CD4-positive, alpha-beta T cell (primary cell): ENCODE measurements around the gene PIK3CD. TPM values are rescaled to one million over a fixed set of nuclear protein-coding genes. Genes with fewer than 3 reads are reported as not detected.
A peak's percentile ranks its signal among the peaks of the same experiment; 100 is the strongest.
"Not testable (repeated sequence)": the region's sequence is repeated elsewhere in the genome, so short reads cannot be mapped to it uniquely, and the experiment has no call there.

Source experiments
- ATAC-seq: fragments of 200-7000 bp; cut with Tn5 transposase; one replicate; pipeline ENCODE4 v1.10.0; 2022; ENCODE audit warnings: mild to moderate bottlenecking; ENCODE audit not compliant: poor library complexity
- CTCF ChIA-PET: fragments of 350-600 bp; sonication (Branson Sonifier 250); formaldehyde crosslinking; loops from one replicate; lab custom pipeline; 2021; ENCODE audit warnings: antibody characterized with exemption, inconsistent platforms; lab: Charles Lee
- POLR2A ChIA-PET: fragments of 350-600 bp; sonication (Branson Sonifier 250); formaldehyde crosslinking; loops from one replicate; lab custom pipeline; 2021; ENCODE audit warnings: antibody characterized with exemption, inconsistent platforms; lab: Charles Lee
- DNase-seq, 14 experiments: peaks; one replicate each; pipeline ENCODE4 v3.0.0-alpha.2; 2013 to 2020; ENCODE audit warnings: mixed read lengths in 2 of 14
- H3K27ac ChIP-seq, 2 donors: one replicate each; pipeline versions ENCODE4 v1.5.1 to v1.7.0; 2013; ENCODE audit warnings: low read length in 2 of 2, low read depth in 1 of 2, mild to moderate bottlenecking in 1 of 2
- H3K27me3 ChIP-seq, 2 experiments: 1 replicate in 1 of 2; 2 replicates in 1 of 2; pipeline versions ENCODE4 v1.6.1 to v1.7.0; 2013; ENCODE audit warnings: low read length in 2 of 2, control low read depth in 1 of 2, mild to moderate bottlenecking in 1 of 2, moderate library complexity in 1 of 2; ENCODE audit not compliant: insufficient read depth in 2 of 2, control insufficient read depth in 1 of 2
- H3K36me3 ChIP-seq: one replicate; pipeline ENCODE4 v1.6.1; 2013; ENCODE audit warnings: low read length, control low read depth; ENCODE audit not compliant: insufficient read depth
- H3K4me1 ChIP-seq: one replicate; pipeline ENCODE4 v1.6.1; 2013; ENCODE audit warnings: low read length, control low read depth; ENCODE audit not compliant: insufficient read depth
- H3K4me3 ChIP-seq: one replicate; pipeline ENCODE4 v1.5.1; 2013; ENCODE audit warnings: mild to moderate bottlenecking, low read length, moderate library complexity
- H3K9me3 ChIP-seq, 2 experiments: 1 replicate in 1 of 2; 2 replicates in 1 of 2; pipeline versions ENCODE4 v1.6.1 to v1.7.0; 2013; ENCODE audit warnings: low read length in 2 of 2, mild to moderate bottlenecking in 2 of 2, control low read depth in 1 of 2, moderate library complexity in 1 of 2; ENCODE audit not compliant: control insufficient read depth in 1 of 2, insufficient read depth in 1 of 2
- H3K27ac Mint-ChIP-seq: one replicate; pipeline ENCODE4 v1.8.0; 2020; ENCODE audit warnings: mixed read lengths
- H3K27me3 Mint-ChIP-seq: one replicate; pipeline ENCODE4 v1.8.0; 2021; ENCODE audit warnings: mixed read lengths
- H3K36me3 Mint-ChIP-seq: one replicate; pipeline ENCODE4 v1.8.0; 2021; ENCODE audit warnings: low read depth, mixed read lengths
- H3K4me1 Mint-ChIP-seq: one replicate; pipeline ENCODE4 v1.8.0; 2021; ENCODE audit warnings: low read depth, mixed read lengths
- H3K4me3 Mint-ChIP-seq: one replicate; pipeline ENCODE4 v1.8.0; 2020; ENCODE audit warnings: mild to moderate bottlenecking, mixed read lengths
- H3K9me3 Mint-ChIP-seq: one replicate; pipeline ENCODE4 v1.8.0; 2020; ENCODE audit warnings: mixed read lengths
- CTCF ChIP-seq: fragments of 200-600 bp; IDR thresholded peaks from one replicate; pipeline ENCODE4 v1.8.0; 2022; ENCODE audit warnings: antibody characterized with exemption, mild to moderate bottlenecking
- intact Hi-C, 2 experiments: fragments of 100-400 bp; cut with DNase I in 1 of 2; cut with micrococcal nuclease in 1 of 2; formaldehyde crosslinking; loops; one replicate each; pipeline versions ENCODE4 v1.15.1 to v1.9.0; 2023 to 2025; cut with DNase I, micrococcal nuclease
- total RNA-seq, 174 experiments: library from RNA in 2 of 174; stranded (reverse) in 2 of 174; gene quantifications; one replicate each; pipeline ENCODE4 v1.2.3 and lab custom pipeline; 2021 to 2026

Gene PIK3CD
- total RNA-seq, 2 experiments from 2014 or later, result 202 to 213 TPM

- H3K27me3 Mint-ChIP-seq, result peaks cover 5% of the 10 kb centered on the region
- DNase-seq (no peak), ATAC-seq (no peak)
- H3K4me3 Mint-ChIP-seq, result no peak overlapping the region
- H3K4me1 Mint-ChIP-seq, result peaks cover 2% of the 10 kb centered on the region
- Histone ChIP-seq H3K27me3 (no peaks in the 10 kb centered on the region), H3K4me3 (no peak overlapping the region), H3K9me3 (no peaks in the 10 kb centered on the region), H3K27ac (no peak overlapping the region), H3K4me1 (peaks cover 5% of the 10 kb centered on the region), H3K36me3 (no peaks in the 10 kb centered on the region)
- no peak overlapping the region for H3K27ac Mint-ChIP-seq
- POLR2A ChIA-PET, result no interaction called here
- intact Hi-C loops, result no loop called here
- H3K36me3 Mint-ChIP-seq, result no peaks in the 10 kb centered on the region
- CTCF ChIA-PET, result no interaction called here
- no peaks in the 10 kb centered on the region for H3K9me3 Mint-ChIP-seq
- TF ChIP-seq CTCF, result no peak
Observed at GRCh38 chr1:9621032-9621431, 30.5 kb upstream of the PIK3CD start.

GRCh38 chr1:9624081-9624480 is 27.4 kb upstream of the PIK3CD start:
- ChIA-PET POLR2A (no interaction called here), CTCF (no interaction called here)
- H3K36me3 Mint-ChIP-seq, result peaks cover under 1% of the 10 kb centered on the region
- no peaks in the 10 kb centered on the region for H3K36me3 ChIP-seq
- peak overlapping the region; percentile 57 for H3K4me3 Mint-ChIP-seq
- no peaks in the 10 kb centered on the region for H3K27me3 ChIP-seq
- peak overlapping the region; percentile 43 for H3K27ac Mint-ChIP-seq
- H3K9me3 ChIP-seq, result no peaks in the 10 kb centered on the region
- H3K27ac ChIP-seq, result no peak overlapping the region
- TF ChIP-seq CTCF, result no peak
- no peak overlapping the region for H3K4me3 ChIP-seq
- intact Hi-C loops, result no loop called here
- no peaks in the 10 kb centered on the region for H3K9me3 Mint-ChIP-seq
- H3K4me1 Mint-ChIP-seq, result peaks cover 24% of the 10 kb centered on the region
- no peak for DNase-seq
- no peak for ATAC-seq
- peaks cover 32% of the 10 kb centered on the region for H3K4me1 ChIP-seq
- peaks cover 2% of the 10 kb centered on the region for H3K27me3 Mint-ChIP-seq

GRCh38 chr1:9625030-9625429 is 26.5 kb upstream of the PIK3CD start:
- H3K27me3 ChIP-seq, ATAC-seq, H3K27ac ChIP-seq, H3K36me3 ChIP-seq, DNase-seq, H3K27me3 Mint-ChIP-seq, H3K4me3 ChIP-seq, H3K9me3 Mint-ChIP-seq, H3K9me3 ChIP-seq, H3K27ac Mint-ChIP-seq: not testable (repeated sequence)
- peaks cover 33% of the 10 kb centered on the region for H3K4me1 Mint-ChIP-seq
- intact Hi-C loops, result loop anchor here in 1 of 2 experiments (5.0 kb wide), 2 partner anchors 407 to 807 kb away; partner anchors contain the start of genes CENPS and UBE4B
- POLR2A ChIA-PET, result interaction anchor here (1.1 to 7.3 kb wide), 2 partner anchors 30 to 93 kb away, joined by 5 to 512 read pairs; partner anchors contain the start of gene PIK3CD
- peaks cover 37% of the 10 kb centered on the region for H3K4me1 ChIP-seq
- peaks cover 10% of the 10 kb centered on the region for H3K36me3 Mint-ChIP-seq
- CTCF ChIA-PET, result interaction anchor here (0.9 kb wide), 1 partner anchor 105 kb away, joined by 4 read pairs; no protein-coding TSS in a partner anchor
- H3K4me3 Mint-ChIP-seq, result peak overlapping the region; percentile 42
